ENCODE data around the gene PRR33. TPM values are rescaled to one million over a fixed set of nuclear protein-coding genes. Genes with fewer than 3 reads are reported as not detected.

The PRR33 gene
- total RNA-seq, 1 donor from 2014 or later = not detected

GRCh38 chr11:1924181-1924580 lies 32.5 kb upstream of the PRR33 start:
- Histone ChIP-seq H2AFZ (ENCODE audit: low read depth, low read length) (no peak overlapping the region), H3K36me3 (ENCODE audit: insufficient read depth, low read length) (no peaks in the 10 kb centered on the region), H3K27me3 (ENCODE audit: insufficient read depth, low read length) (peaks cover 2% of the 10 kb centered on the region), H3K27ac (ENCODE audit: low read depth, low read length) (no peak overlapping the region), H3K4me1 (ENCODE audit: insufficient read depth, low read length) (no peaks in the 10 kb centered on the region), H3K9ac (ENCODE audit: low read length) (no peak overlapping the region), H3K4me3 (ENCODE audit: insufficient read depth, low read depth, low read length) (no peak overlapping the region), H3K79me2 (ENCODE audit: insufficient read depth, low read length) (no peaks in the 10 kb centered on the region), H4K20me1 (ENCODE audit: insufficient read depth, low read length) (no peaks in the 10 kb centered on the region), H3K9me3 (ENCODE audit: insufficient read depth, low read depth, low read length) (no peaks in the 10 kb centered on the region), H3K4me2 (ENCODE audit: low read length) (no peak overlapping the region)
- Mint-ChIP-seq H3K4me3 (ENCODE audit: unreplicated experiment) (no peak overlapping the region), H3K36me3 (ENCODE audit: low read depth, unreplicated experiment) (no peaks in the 10 kb centered on the region), H3K9me3 (ENCODE audit: unreplicated experiment) (no peaks in the 10 kb centered on the region), H3K27me3 (ENCODE audit: low read depth, unreplicated experiment) (peaks cover 15% of the 10 kb centered on the region), H3K27ac (ENCODE audit: unreplicated experiment) (no peak overlapping the region), H3K4me1 (ENCODE audit: low read depth, unreplicated experiment) (peaks cover 4% of the 10 kb centered on the region)
- FAIRE-seq (no peak), DNase-seq (ENCODE audit: low read depth) (no peak)
- TF ChIP-seq CTCF (IDR thresholded peaks at IDR 0.05; ENCODE audit: insufficient read depth, low read depth, low read length) (no peak), EZH2 (IDR thresholded peaks at IDR 0.05; ENCODE audit: insufficient read depth, low read length) (no peak)

GRCh38 chr11:1923201-1923956 lies 31.7 kb upstream of the PRR33 start:
- H3K27me3 Mint-ChIP-seq (ENCODE audit: low read depth, unreplicated experiment) = peaks cover 15% of the 10 kb centered on the region
- H3K36me3 Mint-ChIP-seq (ENCODE audit: low read depth, unreplicated experiment) = no peaks in the 10 kb centered on the region

More at GRCh38 chr11:1923201-1923956, 31.7 kb upstream of the PRR33 start:
- no peak for DNase-seq (ENCODE audit: low read depth)
- no peaks in the 10 kb centered on the region for H3K36me3 ChIP-seq (ENCODE audit: insufficient read depth, low read length)
- H3K9ac ChIP-seq (ENCODE audit: low read length) = no peak overlapping the region
- no peaks in the 10 kb centered on the region for H4K20me1 ChIP-seq (ENCODE audit: insufficient read depth, low read length)
- H2AFZ ChIP-seq (ENCODE audit: low read depth, low read length) = no peak overlapping the region
- H3K4me1 ChIP-seq (ENCODE audit: insufficient read depth, low read length) = no peaks in the 10 kb centered on the region
- TF ChIP-seq EZH2 (IDR thresholded peaks at IDR 0.05; ENCODE audit: insufficient read depth, low read length) (no peak), CTCF (IDR thresholded peaks at IDR 0.05; ENCODE audit: insufficient read depth, low read depth, low read length) (no peak)
- Mint-ChIP-seq H3K4me3 (ENCODE audit: unreplicated experiment) (no peak overlapping the region), H3K9me3 (ENCODE audit: unreplicated experiment) (no peaks in the 10 kb centered on the region), H3K27ac (ENCODE audit: unreplicated experiment) (no peak overlapping the region), H3K4me1 (ENCODE audit: low read depth, unreplicated experiment) (peaks cover 4% of the 10 kb centered on the region)
- H3K79me2 ChIP-seq (ENCODE audit: insufficient read depth, low read length) = no peaks in the 10 kb centered on the region
- peaks cover 2% of the 10 kb centered on the region for H3K27me3 ChIP-seq (ENCODE audit: insufficient read depth, low read length)
- H3K9me3 ChIP-seq (ENCODE audit: insufficient read depth, low read depth, low read length) = no peaks in the 10 kb centered on the region
- no peak for FAIRE-seq
- no peak overlapping the region for H3K4me3 ChIP-seq (ENCODE audit: insufficient read depth, low read depth, low read length)
- H3K27ac ChIP-seq (ENCODE audit: low read depth, low read length) = no peak overlapping the region
- H3K4me2 ChIP-seq (ENCODE audit: low read length) = no peak overlapping the region

All from astrocyte (in vitro differentiated cells and primary cell).